ENCODE data around the gene CCDC188. TPM values are rescaled to one million over a fixed set of nuclear protein-coding genes. Genes with fewer than 3 reads are reported as not detected.

The CCDC188 gene
- total and polyA plus RNA-seq, 2 of the 8 experiments (the other 6 are each of a cell fraction or from before 2014, with no cell fraction given) = not detected

GRCh38 chr22:20151276-20151588 is 377 bp upstream of the CCDC188 start:
- Histone ChIP-seq H3K79me1 (ENCODE audit: low read depth, low read length) (no peaks in the 10 kb centered on the region), H3K4me1 (replicated peaks in 1 of 4; ENCODE audit: control insufficient read depth in 3 of 4, insufficient read depth in 4 of 4, low read length in 3 of 4) (no peaks in the 10 kb centered on the region), H2AFZ (ENCODE audit: low read length) (no peak overlapping the region), H4K91ac (replicated peaks; ENCODE audit: insufficient read length, low read length) (no peak overlapping the region), H2BK12ac (ENCODE audit: low read depth, low read length) (no peak overlapping the region), H4K5ac (ENCODE audit: insufficient read length, low read depth, low read length) (no peak overlapping the region), H2BK120ac (replicated peaks; ENCODE audit: low read depth, low read length) (no peak overlapping the region), H2BK5ac (ENCODE audit: low read depth, low read length) (no peak overlapping the region), H2AK5ac (ENCODE audit: low read depth, low read length) (no peak overlapping the region), H3K4me3 (ENCODE audit: extremely low read depth in 1 of 4, insufficient read depth in 2 of 4, low read depth in 3 of 4, low read length in 4 of 4) (no peak overlapping the region), H3K9ac (replicated peaks in 1 of 4; ENCODE audit: extremely low read depth in 1 of 4, low read depth in 3 of 4, low read length in 3 of 4) (no peak overlapping the region), H3K27me3 (replicated peaks in 1 of 4; ENCODE audit: control insufficient read depth in 3 of 4, extremely low read depth in 1 of 4, insufficient read depth in 3 of 4, low read length in 3 of 4) (no peaks in the 10 kb centered on the region), H3K4ac (replicated peaks; ENCODE audit: insufficient read length, low read depth, low read length) (no peak overlapping the region), H3K4me2 (ENCODE audit: insufficient read depth in 1 of 2, low read depth in 2 of 2, low read length in 2 of 2) (no peak overlapping the region), H2BK20ac (ENCODE audit: low read length) (no peak overlapping the region), H3K56ac (replicated peaks; ENCODE audit: insufficient read length, low read depth, low read length) (no peak overlapping the region), H3K79me2 (ENCODE audit: control insufficient read depth in 1 of 2, insufficient read depth in 2 of 2, low read length in 2 of 2) (no peaks in the 10 kb centered on the region), H3K36me3 (ENCODE audit: control insufficient read depth in 2 of 4, insufficient read depth in 4 of 4, low read length in 3 of 4) (no peaks in the 10 kb centered on the region), H3K27ac (ENCODE audit: low read depth, low read length) (no peak overlapping the region), H3K18ac (ENCODE audit: extremely low read depth, low read length) (no peak overlapping the region), H3K23ac (ENCODE audit: insufficient read length) (no peak overlapping the region), H2BK15ac (ENCODE audit: low read length) (no peak overlapping the region), H3K14ac (ENCODE audit: insufficient read length) (no peak overlapping the region), H3K9me3 (ENCODE audit: insufficient read depth in 2 of 2, low read depth in 1 of 2, low read length in 1 of 2) (no peaks in the 10 kb centered on the region), H4K8ac (ENCODE audit: extremely low read depth, insufficient read depth, low read length) (no peak overlapping the region), H3K23me2 (ENCODE audit: low read depth, low read length) (no peaks in the 10 kb centered on the region), H4K20me1 (replicated peaks in 1 of 2; ENCODE audit: control insufficient read depth in 1 of 2, insufficient read depth in 2 of 2, low read length in 2 of 2) (no peaks in the 10 kb centered on the region)
- FAIRE-seq = no peak
- CTCF ChIA-PET (ENCODE audit: partially characterized antibody) = interaction anchor here (0.8 to 7.7 kb wide), 6 partner anchors 24 to 135 kb away, joined by 3 to 93 read pairs (median 3); no protein-coding TSS in a partner anchor
- DNase-seq (ENCODE audit: low read depth in 1 of 2, low spot score in 2 of 2) = no peak
- POLR2A ChIA-PET (ENCODE audit: partially characterized antibody) = interaction anchor here (1.2 to 1.8 kb wide), 3 partner anchors 22 to 107 kb away, joined by 3 to 8 read pairs (median 5); partner anchors contain the start of gene TRMT2A
- 94% methylated on average over 4 of the region's 4 CpGs; no CpG with 5 or more reads in 1 of the 2 experiments for WGBS, 2 experiments (ENCODE audit: extremely low coverage in 1 of 2, insufficient coverage in 1 of 2, insufficient read length in 1 of 2, insufficient replicate concordance in 2 of 2, low coverage in 1 of 2, low lambda C conversion rate in 2 of 2, missing lambda C conversion rate in 1 of 2)
- no peak for TF ChIP-seq RNF2 (IDR thresholded peaks at IDR 0.05; ENCODE audit: borderline replicate concordance, low read depth, low read length, missing control alignments, poor library complexity, severe bottlenecking)
- no peak for TF ChIP-seq NANOG (IDR thresholded peaks at IDR 0.05; ENCODE audit: insufficient read depth, low read depth, low read length, poor library complexity, severe bottlenecking)
- TF ChIP-seq CHD1 (IDR thresholded peaks at IDR 0.05; ENCODE audit: low read depth, low read length) = no peak
- TF ChIP-seq TAF1 (IDR thresholded peaks at IDR 0.05; ENCODE audit: low read depth, low read length) = no peak
- TF ChIP-seq CBX5 (IDR thresholded peaks at IDR 0.05; ENCODE audit: low read depth, low read length) = no peak
- no peak for TF ChIP-seq JUND (IDR thresholded peaks at IDR 0.05; ENCODE audit: low read length)
- no peak for TF ChIP-seq CBX8 (IDR thresholded peaks at IDR 0.05; ENCODE audit: borderline replicate concordance, low read depth, low read length)
- TF ChIP-seq GTF2F1 (IDR thresholded peaks at IDR 0.05; ENCODE audit: borderline replicate concordance, low read depth, low read length) = no peak
- TF ChIP-seq SIX5 (IDR thresholded peaks at IDR 0.05; ENCODE audit: low read depth, low read length) = no peak
- no peak for TF ChIP-seq CTCF (IDR thresholded peaks at IDR 0.05; ENCODE audit: control extremely low read depth in 1 of 3, insufficient read depth in 1 of 3, low read depth in 1 of 3, low read length in 3 of 3)
- TF ChIP-seq GABPA (IDR thresholded peaks at IDR 0.05; ENCODE audit: borderline replicate concordance, insufficient read depth, low read length) = no peak
- TF ChIP-seq CEBPB (IDR thresholded peaks at IDR 0.05; ENCODE audit: low read depth, low read length) = no peak
